Activated CD8-positive, alpha-beta memory T cell treated with anti-CD3 and anti-CD28 coated beads, Interleukin-2, amount 50 U/mL, for 48 hours (primary cell): Measurements from ENCODE around the gene RPEL1.
"Not testable (repeated sequence)": the region's sequence is repeated elsewhere in the genome, so short reads cannot be mapped to it uniquely, and the experiment has no call there.

ENCODE experiments used
- DNase-seq: peaks from one replicate; pipeline ENCODE4 v3.0.0-alpha.2; 2020

Gene RPEL1

DNA sequence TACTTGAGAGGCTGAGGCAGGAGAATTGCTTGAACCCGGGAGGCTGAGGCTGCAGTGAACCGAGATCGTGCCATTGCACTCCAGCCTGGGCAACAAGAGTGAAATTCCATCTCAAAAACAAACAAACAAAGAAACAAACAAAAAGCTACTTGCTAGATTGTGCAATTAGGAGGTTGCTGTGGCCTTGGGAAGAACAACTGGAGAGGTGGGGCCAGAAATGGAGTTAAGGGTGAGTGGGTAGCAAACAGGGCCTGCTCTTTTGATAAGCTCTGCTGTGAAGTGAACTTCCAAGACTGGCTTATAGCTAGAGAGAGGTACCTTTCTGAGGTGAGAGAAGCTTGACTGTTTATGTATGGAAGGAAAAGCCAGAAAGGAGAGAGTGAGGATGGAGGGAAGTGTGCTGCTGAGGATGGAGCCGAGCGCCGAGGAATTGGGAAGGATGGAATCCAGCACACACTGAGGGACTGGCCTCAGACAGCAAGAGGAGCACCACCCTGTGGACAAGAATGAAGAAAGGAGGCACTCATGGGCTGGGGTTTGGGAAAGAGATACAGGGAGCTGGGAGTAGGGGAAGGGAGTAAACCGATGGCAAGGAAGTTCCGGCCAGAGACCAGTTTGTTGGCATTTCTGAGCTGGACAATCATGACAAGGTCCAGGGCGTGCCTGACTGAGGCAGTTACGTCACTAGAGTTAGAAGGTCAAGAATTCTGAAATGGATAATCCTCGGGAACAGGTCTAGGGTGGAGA is 7.0 kb upstream of the RPEL1 start:
- no peak for DNase-seq

DNA sequence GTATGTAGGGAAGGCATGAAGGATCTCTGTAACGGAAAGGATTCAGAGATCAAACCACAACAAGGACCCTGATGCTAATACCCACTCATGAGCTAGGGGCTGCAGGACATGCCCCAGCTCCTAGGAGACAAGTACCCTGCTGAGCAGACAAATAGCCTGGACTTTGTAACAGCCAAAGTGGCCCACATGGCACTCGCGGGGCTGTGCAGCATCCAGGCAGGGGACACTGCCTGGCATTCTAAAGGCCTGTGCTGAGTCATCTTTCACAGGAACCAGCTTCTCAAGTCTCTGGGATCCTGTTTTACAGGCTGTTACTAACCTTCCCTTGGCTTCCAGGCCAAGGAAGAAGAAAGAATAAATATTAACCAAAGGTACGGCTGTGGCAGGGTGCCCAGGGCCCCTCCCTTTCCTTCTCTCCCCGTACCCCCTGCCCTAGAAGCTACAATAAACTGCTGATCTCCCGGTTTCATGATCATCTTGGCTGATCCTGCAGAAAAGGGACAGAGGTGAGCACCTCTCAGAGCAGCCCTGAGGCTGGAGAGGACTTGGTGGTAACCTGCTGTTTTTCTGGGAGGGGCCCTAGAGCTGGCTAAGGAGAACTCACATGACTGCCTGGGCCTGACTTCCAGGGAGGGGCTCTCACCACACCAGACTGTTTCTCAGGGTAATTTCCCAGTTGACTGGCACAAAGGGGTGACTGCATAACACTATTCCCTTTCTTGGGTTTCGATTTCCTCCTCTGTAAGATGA is 4.2 kb upstream of the RPEL1 start:
- DNase-seq, result no peak

DNA sequence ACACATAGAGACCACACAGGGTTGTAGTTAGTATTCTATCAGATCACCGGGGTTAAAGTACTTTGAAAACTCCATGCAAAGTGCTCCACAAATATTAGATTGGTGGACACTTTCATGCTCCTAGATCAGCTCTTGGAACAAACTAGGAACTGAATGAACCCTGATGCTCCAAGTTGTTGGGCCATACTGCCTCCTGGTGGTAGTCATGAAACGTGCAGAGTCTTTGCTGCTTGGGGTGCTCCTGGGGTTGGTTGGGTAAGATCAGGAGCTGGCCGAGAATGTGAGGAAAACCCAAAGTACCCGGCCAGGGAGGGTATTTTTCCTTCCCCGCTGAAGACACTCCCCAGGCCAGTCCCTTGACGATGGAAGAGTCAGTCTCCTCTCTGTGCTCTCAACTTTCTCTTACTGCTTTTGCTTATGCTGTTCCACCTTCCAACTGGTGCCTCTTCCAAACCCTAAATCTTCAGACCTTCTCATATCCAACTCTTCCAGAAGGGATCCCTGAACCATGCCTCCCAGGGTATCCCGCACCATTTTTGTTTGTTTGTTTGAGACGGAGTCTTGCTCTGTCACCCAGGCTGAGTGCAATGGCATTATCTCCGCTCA is 918 bp upstream of the RPEL1 start:
- DNase-seq, result peak; percentile 70

- DNase-seq, result no peak
Measured at GRCh38 chr10:103246324-103246723, 637 bp downstream of the RPEL1 start.

- no peak for DNase-seq
Measured at GRCh38 chr10:103254113-103254512, 8.4 kb downstream of the RPEL1 start.

GRCh38 chr10:103254538-103255325 is 9.0 kb downstream of the RPEL1 start:
- no peak for DNase-seq

- no peak for DNase-seq
Measured at GRCh38 chr10:103256613-103257012, 10.9 kb downstream of the RPEL1 start.

GRCh38 chr10:103257812-103258211 is 12.1 kb downstream of the RPEL1 start:
- no peak for DNase-seq

DNA sequence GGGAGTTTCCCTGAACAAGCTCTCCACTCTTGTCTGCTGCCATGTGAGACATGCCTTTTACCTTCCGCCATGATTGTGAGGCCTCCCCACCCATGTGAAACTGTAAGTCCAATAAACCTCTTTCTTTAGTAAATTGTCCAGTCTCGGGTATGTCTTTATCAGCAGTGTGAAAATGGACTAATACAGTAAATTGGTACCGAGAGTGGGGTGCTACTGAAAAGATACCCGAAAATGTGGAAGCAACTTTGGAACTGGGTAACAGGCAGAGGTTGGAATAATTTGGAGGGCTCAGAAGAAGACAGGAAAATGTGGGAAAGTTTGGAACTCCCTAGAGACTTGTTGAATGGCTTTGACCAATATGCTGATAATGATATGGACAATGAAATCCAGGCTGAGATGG is 13.2 kb downstream of the RPEL1 start:
- not testable (repeated sequence) for DNase-seq

GRCh38 chr10:103259989-103260388 is 14.3 kb downstream of the RPEL1 start:
- DNase-seq, result no peak

- DNase-seq, result no peak
Measured at GRCh38 chr10:103262229-103262628, 16.5 kb downstream of the RPEL1 start.

DNA sequence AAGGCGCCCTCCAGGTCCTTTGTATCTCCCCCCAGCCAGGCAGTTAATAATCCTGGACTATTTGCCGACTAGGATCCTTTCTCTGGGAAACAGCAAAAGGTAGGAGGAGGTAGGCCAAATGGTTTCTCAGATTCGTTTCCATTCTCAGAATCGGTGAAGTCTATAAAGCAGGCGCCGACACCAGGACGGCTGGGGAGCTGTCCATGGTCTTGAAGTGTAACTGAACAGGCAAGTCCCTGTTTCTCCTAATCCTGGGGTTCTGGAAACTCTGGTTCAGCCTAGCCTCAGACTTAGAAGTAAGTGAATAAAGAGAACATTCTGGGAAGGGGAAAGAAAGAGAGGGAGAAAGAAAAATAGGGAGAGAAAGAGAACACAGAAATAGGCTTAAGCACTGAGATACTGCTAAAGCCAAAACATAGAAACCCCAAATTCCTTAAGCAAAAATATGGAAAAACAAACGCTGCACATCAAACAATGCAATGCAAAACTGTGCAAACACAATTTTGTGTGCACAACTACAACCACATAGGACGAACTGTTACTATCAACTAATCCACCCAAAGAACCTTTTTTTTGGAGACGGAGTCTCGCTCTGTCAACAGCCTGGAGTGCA is 20.1 kb downstream of the RPEL1 start:
- DNase-seq, result peak; percentile 60

GRCh38 chr10:103273041-103273441 is 27.4 kb downstream of the RPEL1 start:
- DNase-seq, result no peak

DNA sequence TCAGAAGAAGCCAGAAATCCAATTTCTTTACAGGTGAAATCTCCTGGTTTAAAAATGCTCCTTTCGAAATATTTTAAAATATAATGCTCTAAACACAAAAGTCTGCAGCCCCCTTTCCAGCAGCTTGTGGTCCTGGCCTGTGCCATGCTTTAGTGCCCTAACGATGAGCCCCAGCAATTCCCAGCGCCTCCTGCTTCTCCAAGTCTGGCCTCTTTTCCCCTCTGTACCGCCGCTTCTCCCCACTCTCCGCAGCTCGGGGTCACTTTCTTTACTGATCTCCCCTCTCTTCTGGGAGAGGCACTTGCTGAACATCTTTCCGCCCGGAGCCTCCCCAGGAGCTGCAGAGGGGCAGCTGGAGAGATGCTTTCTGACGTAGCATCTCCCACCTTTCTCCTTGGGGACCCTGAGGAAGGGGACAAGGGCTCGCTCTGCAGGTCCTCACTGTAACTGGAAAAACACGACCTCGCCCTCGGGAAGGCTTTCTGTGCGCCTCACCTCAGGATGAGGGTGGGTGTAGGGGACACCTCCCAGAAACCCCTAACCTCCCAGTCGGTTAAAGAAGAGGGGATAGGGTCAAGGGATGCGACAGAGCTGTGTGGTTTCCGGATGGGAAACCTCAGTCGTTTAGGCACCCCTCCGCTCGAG is 30.7 kb downstream of the RPEL1 start:
- DNase-seq, result no peak

- peak; percentile 63 for DNase-seq
Measured at GRCh38 chr10:103276896-103277712, 31.4 kb downstream of the RPEL1 start, which contains the start of gene INA. Gene INA (plus strand): TSS chr10:103277138. CDS start chr10:103277212, 74 bp downstream.

GRCh38 chr10:103277713-103278536 is 32.2 kb downstream of the RPEL1 start:
- no peak for DNase-seq

DNA sequence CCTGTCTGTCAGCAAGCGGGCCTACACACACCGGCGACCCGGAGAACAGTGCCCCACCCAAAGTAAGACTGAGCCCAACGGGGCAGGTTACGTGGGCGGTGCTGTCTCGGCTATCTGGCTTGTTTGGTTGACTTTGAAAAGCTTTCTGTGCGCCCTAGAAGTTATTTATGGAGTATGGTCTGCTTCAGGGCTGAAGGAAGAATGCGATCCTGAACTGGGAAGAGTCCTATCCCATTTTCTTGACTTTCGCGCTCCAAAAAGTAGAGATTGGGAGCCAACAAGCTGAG is 32.8 kb downstream of the RPEL1 start:
- DNase-seq, result no peak

DNA sequence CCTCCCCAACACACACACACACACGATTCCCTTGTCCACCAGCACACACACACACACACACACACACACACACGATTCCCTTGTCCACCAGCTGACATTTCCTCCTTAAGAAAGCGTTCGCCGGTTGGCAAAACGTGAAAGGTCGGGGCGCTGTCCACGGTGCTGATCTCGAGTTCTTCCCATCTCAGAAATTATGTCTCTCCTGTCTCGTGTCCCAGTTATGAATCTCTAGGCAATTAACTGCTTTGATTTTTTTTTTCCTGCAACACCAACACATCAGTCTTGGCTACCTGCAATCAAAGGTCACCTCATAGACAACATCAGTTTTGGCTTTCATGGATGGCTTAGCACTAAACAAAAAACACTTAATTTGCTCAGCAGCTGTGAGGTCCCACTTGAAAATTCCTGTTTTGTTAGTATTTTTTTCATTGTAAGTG is 33.2 kb downstream of the RPEL1 start:
- peak; percentile 81 for DNase-seq

DNA sequence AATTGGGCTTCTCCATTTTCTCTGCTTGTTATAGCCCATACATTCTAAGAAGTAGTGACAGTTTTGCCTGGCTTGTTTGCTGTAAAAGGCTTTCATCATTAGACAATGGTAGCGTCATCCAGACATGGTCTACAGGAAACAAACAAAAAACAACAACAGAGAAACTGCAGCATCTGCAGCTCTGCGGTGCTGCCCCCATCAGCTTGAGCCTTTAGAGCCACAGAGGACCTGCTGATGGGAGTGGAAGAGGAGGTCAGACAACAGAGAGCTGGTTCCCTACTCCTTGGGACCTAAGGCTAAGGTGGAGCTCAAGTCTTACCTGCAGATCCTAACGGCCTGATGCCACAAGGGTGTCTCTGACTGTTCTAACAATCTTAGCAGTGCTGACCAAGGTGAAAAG is 34.3 kb downstream of the RPEL1 start:
- DNase-seq, result no peak

DNA sequence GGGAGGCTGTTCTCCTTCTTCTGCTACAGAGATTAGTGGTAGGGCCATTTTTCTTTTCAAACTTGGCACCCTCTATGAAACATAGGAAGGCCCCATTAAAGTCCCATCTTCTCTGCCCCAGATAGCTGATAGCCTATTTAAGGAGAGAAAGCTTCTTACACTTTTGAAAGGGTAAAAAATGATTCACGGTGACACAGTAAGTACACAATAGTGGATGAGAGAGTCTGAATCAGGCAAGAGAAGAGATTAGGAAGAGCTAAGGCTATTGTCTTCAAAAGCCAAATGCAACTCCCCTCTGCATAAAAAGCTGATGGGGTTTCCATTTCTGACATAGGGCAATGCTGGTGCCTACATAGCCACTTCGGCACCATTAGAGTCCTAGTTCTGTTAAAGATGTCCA is 34.8 kb downstream of the RPEL1 start:
- no peak for DNase-seq
